HAP-1 (cell line): ENCODE measurements around the gene SLC6A20.

ENCODE experiments used
- DNase-seq, 2 experiments: peaks; one replicate each; pipeline ENCODE4 v3.0.0-alpha.2; 2016 to 2020; ENCODE audit warnings: low spot score in 2 of 2
- H3K27me3 ChIP-seq: fragments of 250-450 bp; sonication (Bioruptor Pico); 2 replicates; pipeline ENCODE4 v1.5.1; 2020; ENCODE audit warnings: low read depth, mild to moderate bottlenecking, moderate library complexity
- H3K36me3 ChIP-seq: fragments of 250-450 bp; sonication (Bioruptor Pico); replicated peaks from 2 replicates; pipeline ENCODE4 v1.5.1; 2020; ENCODE audit warnings: mild to moderate bottlenecking
- H3K4me1 ChIP-seq: fragments of 250-450 bp; sonication (Bioruptor Pico); 2 replicates; pipeline ENCODE4 v1.5.1; 2020; ENCODE audit warnings: mild to moderate bottlenecking
- H3K4me3 ChIP-seq: fragments of 250-450 bp; sonication (Bioruptor Pico); 2 replicates; pipeline ENCODE4 v1.5.1; 2020; ENCODE audit warnings: mild to moderate bottlenecking, moderate library complexity
- H3K9me3 ChIP-seq: fragments of 250-450 bp; sonication (Bioruptor Pico); 2 replicates; pipeline ENCODE4 v1.5.1; 2020; ENCODE audit warnings: mild to moderate bottlenecking, moderate library complexity
- in situ Hi-C: fragments of 300-500 bp; cut with MboI; formaldehyde crosslinking; loops from 3 replicates; pipeline ENCODE4 v1.14.3; 2020; ENCODE audit warnings: low sequenced_read_pairs, inconsistent platforms, mixed read lengths

SLC6A20 gene

DNA sequence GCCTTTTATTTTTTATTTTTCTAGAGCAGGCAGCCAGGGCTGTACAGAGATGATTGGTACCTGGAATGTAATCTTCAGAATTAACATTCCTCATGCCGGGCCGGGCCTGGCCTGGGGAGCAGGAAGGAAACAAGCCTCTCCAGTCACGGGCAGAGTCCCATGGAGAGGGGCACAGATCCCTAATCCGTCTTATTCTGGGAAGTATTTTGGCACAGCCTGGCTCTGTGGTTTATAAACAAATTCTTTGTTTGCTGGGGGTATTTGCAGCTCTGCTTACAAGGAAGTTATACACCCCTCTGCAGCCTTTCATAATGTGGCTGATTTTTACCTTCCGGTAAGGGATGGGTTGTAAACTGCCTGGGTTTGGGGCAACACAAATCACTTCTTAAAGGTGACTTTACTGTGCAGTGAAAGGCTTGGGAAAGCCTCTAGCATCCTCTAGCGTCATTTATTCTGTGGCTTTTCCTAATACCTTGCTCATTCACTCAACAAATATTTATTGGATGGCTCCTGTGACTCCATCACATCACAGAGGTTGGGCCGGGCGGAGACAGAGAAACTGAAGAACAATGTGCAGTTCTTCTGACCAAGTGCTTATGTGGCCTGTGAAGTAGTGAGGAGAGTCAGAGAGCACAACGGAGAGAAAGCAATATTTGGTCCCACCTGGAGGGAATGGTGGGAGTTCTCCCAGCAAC is 2.7 kb downstream of the SLC6A20 start:
- Histone ChIP-seq H3K36me3 (no peaks in the 10 kb centered on the region), H3K4me1 (no peaks in the 10 kb centered on the region), H3K9me3 (no peaks in the 10 kb centered on the region), H3K4me3 (no peak overlapping the region), H3K27me3 (peaks cover 9% of the 10 kb centered on the region)
- in situ Hi-C loops = no loop called here
- DNase-seq = no peak

DNA sequence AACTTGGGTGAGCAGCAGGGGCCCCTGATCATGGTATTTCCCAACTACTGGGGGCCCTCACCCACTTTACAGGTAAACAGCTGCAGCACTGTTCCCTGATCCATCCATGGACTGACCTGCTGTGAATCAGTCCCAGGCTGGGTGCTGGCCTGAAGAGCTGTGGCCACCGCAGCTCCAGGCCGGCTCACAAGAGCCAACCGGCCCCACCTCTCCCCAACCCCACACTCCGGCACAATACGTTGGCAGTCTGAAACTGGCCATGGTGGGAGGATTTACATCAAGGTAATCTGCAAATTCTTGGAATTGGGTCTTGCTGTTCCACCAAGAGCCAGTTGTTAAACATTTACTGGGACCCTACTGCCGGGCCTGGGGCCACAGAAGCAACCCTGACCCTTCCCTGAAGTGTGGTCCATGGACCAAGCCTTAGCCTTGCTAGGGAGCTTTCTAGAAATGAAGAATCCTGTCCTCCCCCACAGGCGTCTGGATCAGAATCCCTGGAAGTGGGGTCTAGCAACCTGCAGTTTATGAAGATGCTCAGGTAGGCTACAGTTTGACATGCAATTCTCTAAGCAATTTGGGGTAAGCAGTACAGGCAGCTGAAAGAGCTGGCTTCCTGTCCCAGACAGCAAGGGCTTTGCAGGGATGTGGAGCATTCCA is 3.7 kb downstream of the SLC6A20 start:
- H3K4me1 ChIP-seq = no peaks in the 10 kb centered on the region
- no peaks in the 10 kb centered on the region for H3K36me3 ChIP-seq
- no peak overlapping the region for H3K4me3 ChIP-seq
- H3K9me3 ChIP-seq = no peaks in the 10 kb centered on the region
- DNase-seq = no peak
- in situ Hi-C loops = no loop called here
- H3K27me3 ChIP-seq = peaks cover 9% of the 10 kb centered on the region

DNA sequence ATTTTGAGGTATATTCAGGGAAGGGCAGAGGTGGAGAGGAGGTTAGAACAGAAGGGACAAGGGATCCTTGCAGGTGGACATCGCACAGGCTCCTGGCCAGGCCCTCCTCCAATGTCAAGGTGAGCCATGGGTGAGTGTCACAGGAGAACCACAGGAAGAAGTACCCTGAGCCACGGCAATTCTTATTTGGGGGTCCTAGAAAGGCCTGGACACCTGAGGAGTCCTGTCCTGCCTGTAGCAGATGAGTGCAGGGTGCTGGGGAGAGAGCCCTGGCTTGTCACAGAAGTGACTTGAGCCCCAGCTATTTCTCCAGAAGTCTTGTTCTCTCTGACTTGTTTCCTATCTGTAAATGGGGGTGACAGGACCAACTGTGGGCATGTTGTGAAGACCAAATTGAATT is 4.3 kb downstream of the SLC6A20 start:
- no peaks in the 10 kb centered on the region for H3K4me1 ChIP-seq
- no peak overlapping the region for H3K4me3 ChIP-seq
- no peak for DNase-seq
- in situ Hi-C loops = no loop called here
- no peaks in the 10 kb centered on the region for H3K9me3 ChIP-seq
- peaks cover 7% of the 10 kb centered on the region for H3K27me3 ChIP-seq
- H3K36me3 ChIP-seq = no peaks in the 10 kb centered on the region

DNA sequence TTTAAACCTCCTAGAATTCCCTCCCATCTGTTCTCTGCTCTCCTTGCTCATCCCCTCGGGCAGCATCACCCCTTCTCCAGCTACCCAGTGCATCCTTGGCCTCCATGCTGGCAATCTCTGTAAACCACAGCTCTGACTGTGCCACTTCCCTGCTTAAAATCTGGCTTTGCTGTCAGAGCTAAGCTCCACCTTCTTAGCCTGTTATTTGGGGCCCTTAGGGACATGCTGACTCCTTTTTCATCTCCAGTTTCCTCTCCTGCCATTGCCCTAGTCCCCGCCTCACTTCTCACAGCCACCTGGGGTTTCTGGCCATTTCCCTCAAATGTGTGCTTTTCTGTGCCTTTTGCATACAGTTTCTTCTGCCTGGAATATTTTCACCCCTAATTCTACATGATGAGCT is 5.7 kb downstream of the SLC6A20 start:
- H3K27me3 ChIP-seq = peaks cover 7% of the 10 kb centered on the region
- H3K4me1 ChIP-seq = no peaks in the 10 kb centered on the region
- H3K9me3 ChIP-seq = no peaks in the 10 kb centered on the region
- H3K36me3 ChIP-seq = no peaks in the 10 kb centered on the region
- no peak for DNase-seq
- in situ Hi-C loops = no loop called here
- H3K4me3 ChIP-seq = no peak overlapping the region

DNA sequence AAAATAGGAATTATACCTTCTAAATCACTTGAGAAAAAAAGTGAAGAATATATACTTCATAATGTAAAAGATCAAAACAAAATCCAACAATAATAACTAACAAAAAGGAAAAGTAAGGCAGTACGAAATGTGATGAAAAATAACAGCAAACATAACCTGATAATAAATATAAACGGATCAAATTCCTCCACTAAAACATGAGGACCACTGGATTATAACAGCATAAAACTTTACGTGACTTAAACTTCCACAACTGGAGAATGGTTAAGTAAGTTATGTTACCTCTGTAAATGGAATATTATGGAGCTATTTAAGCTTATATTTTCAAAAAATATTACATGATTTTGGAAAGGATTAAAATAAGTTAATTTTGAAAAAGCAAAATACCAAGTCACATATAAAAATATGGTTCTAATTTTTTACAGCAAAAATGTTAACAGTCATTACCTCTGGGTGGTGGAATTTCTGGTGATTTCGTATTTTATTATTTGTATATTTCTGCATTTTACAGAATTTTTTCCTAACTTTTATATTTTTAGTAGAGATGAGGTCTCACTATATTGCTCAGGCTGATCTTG is 7.0 kb downstream of the SLC6A20 start:
- no peak for DNase-seq
- Histone ChIP-seq H3K9me3 (peaks cover 1% of the 10 kb centered on the region; the same call in 1 of the 2 replicates), H3K27me3 (no peaks in the 10 kb centered on the region), H3K4me1 (no peaks in the 10 kb centered on the region), H3K4me3 (no peak overlapping the region), H3K36me3 (no peaks in the 10 kb centered on the region)
- in situ Hi-C loops = no loop called here

DNA sequence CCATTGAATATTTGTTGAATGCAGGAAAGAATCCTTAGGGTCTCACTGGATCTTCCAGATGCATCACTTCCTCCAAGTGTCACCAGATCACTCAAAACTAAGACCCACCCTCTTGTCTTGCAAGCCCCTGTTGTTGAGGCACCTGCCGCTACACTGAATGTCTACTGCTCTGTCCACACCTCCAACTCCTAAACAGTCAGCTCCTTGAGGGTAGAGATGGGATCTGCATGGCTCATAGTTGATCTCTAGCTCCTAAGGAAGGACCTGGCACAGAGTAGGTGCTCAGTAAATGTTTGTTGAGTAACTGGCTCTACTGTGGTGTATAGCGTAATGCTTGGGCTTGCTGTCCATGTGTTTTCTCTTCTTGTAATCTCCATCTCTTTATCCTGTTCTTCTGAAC is 8.8 kb downstream of the SLC6A20 start:
- DNase-seq = no peak
- H3K27me3 ChIP-seq = no peaks in the 10 kb centered on the region; the same call in 1 of the 2 replicates
- peaks cover 3% of the 10 kb centered on the region; the same call in 1 of the 2 replicates for H3K9me3 ChIP-seq
- no peak overlapping the region for H3K4me3 ChIP-seq
- in situ Hi-C loops = no loop called here
- no peaks in the 10 kb centered on the region for H3K4me1 ChIP-seq
- H3K36me3 ChIP-seq = no peaks in the 10 kb centered on the region

DNA sequence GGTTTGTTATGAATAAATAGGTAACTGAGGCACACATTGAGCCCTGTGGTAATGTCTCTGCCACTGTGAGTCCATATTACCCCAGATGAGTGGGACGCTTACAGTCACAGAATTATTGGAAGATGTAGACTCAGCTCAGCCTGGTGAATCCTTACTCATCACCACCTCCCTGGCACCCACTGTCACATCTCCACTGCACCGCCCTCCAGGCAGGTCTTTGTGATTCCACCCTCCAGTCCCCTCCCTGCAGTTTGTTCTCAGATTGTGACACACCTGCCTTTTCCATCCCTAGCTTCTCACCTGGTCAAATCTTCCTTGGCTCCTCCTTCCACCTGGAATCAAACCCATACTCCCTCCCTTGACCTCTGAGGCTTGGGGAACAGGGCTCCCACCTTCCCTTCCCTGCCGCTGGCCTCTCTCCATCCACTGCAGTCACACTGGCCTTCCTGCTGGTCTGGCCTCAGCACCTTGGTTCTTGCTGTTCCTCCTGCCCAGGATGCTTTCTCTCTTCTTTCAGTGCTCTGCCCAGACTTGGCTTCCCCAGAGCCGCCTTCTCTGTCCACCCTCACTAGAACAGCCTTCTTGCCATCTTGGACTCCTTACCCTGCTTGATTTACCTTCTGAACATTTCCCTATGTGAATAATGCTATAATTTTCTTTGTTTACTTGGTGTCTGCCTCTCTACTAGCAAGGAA is 9.4 kb downstream of the SLC6A20 start:
- DNase-seq = no peak
- H3K4me3 ChIP-seq = no peak overlapping the region
- in situ Hi-C loops = no loop called here
- no peaks in the 10 kb centered on the region for H3K36me3 ChIP-seq
- H3K9me3 ChIP-seq = peaks cover 3% of the 10 kb centered on the region; the same call in 1 of the 2 replicates
- H3K4me1 ChIP-seq = no peaks in the 10 kb centered on the region
- no peaks in the 10 kb centered on the region; the same call in 1 of the 2 replicates for H3K27me3 ChIP-seq

DNA sequence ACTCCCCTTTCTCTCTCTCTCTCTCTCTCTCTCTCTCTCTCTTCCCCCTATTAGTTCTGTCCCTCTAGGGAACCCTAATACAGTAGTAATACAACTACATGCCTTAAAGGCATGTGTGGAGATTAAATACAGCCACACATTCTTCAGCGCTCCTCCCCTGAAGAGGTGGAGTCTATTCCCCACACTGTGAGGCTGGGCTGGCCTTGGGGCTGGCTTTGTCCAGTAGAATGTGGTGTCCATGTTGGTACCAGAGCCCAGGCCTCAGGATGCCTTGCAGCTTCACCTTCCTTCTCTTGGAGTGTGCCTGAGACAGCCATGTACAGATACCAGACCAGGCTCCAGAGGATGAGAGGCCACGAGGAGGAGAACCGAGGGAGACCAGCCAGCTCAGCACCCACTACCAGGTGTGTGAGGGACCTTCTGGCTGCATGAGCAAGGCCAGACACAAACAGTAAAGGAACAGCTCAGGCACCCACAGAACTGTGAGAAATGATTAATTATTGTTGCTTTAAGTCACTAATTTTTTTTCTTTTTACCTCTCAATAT is 10.7 kb downstream of the SLC6A20 start:
- no peak for DNase-seq
- in situ Hi-C loops = no loop called here
- H3K27me3 ChIP-seq = no peaks in the 10 kb centered on the region; the same call in 1 of the 2 replicates

DNA sequence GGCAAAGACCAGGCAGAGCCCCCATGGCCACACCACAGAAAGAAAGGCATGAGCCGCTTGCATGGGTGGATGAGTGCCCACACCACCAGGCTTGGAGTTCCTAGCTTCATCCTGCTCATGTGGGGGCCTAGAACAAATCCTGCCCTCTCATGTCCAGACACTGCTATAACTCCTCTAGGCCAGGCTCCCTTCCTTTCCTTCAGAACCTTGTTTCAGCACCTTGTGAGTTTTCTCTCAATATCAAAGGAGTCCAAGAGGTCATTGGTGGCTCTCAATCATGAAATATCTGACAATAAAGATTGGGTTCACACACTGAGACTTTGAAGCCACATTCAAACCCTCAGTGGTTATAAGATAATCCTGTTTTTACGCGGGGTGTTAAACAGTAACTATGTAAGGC is 12.7 kb downstream of the SLC6A20 start:
- no peak for DNase-seq
- in situ Hi-C loops = no loop called here
- H3K4me1 ChIP-seq = no peaks in the 10 kb centered on the region
- peaks cover 3% of the 10 kb centered on the region; the same call in 1 of the 2 replicates for H3K9me3 ChIP-seq
- no peaks in the 10 kb centered on the region; the same call in 1 of the 2 replicates for H3K27me3 ChIP-seq
- H3K4me3 ChIP-seq = no peak overlapping the region
- H3K36me3 ChIP-seq = no peaks in the 10 kb centered on the region

More for the DNA sequence above, 10.7 kb downstream of the SLC6A20 start:
- H3K36me3 ChIP-seq = no peaks in the 10 kb centered on the region
- no peak overlapping the region for H3K4me3 ChIP-seq
- peaks cover 3% of the 10 kb centered on the region; the same call in 1 of the 2 replicates for H3K9me3 ChIP-seq
- H3K4me1 ChIP-seq = no peaks in the 10 kb centered on the region

DNA sequence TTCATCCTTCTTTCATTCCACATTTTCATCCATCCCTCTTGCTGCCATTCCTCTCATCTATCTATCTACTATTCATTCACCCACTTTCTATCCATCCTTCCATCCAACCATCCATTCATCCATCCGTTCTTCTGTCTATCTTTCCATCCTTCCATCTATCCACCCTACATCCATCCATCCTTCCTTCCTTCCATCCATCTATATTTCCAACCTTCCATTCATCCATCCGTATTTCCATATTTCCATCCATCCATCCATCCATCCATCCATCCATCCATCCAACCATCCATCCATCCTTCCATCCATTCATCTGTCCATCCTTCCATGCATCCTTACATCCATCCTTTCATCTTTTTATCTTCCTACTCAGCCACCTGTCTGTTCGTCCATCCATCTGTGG is 14.0 kb downstream of the SLC6A20 start:
- H3K36me3 ChIP-seq = no peaks in the 10 kb centered on the region
- in situ Hi-C loops = no loop called here
- H3K27me3 ChIP-seq = no peaks in the 10 kb centered on the region; the same call in 1 of the 2 replicates
- no peak overlapping the region for H3K4me3 ChIP-seq
- no peak for DNase-seq
- no peaks in the 10 kb centered on the region for H3K4me1 ChIP-seq
- H3K9me3 ChIP-seq = peaks cover 3% of the 10 kb centered on the region; the same call in 1 of the 2 replicates

DNA sequence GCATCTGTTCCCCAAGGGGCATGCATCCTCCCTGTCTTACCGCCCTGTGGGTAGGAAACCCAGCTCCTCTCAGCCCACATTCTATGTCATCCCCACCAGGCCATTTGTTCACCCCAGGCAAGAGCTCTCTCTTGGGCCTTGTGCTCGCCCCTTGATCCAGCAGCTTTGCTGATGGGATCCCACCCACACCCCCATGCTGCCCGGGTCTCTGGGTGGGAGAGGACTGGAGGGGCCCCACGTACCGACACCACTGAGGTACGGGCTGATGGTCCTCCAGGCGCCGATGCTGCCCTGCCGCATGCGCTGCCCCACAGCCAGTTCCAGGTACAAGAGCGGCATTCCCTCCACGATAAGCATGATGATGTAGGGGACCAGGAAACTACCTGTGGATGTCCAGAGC is 14.5 kb downstream of the SLC6A20 start:
- no peaks in the 10 kb centered on the region; the same call in 1 of the 2 replicates for H3K27me3 ChIP-seq
- no peak overlapping the region for H3K4me3 ChIP-seq
- in situ Hi-C loops = no loop called here
- peaks cover 3% of the 10 kb centered on the region; the same call in 1 of the 2 replicates for H3K9me3 ChIP-seq
- DNase-seq = no peak
- no peaks in the 10 kb centered on the region for H3K36me3 ChIP-seq
- H3K4me1 ChIP-seq = no peaks in the 10 kb centered on the region

DNA sequence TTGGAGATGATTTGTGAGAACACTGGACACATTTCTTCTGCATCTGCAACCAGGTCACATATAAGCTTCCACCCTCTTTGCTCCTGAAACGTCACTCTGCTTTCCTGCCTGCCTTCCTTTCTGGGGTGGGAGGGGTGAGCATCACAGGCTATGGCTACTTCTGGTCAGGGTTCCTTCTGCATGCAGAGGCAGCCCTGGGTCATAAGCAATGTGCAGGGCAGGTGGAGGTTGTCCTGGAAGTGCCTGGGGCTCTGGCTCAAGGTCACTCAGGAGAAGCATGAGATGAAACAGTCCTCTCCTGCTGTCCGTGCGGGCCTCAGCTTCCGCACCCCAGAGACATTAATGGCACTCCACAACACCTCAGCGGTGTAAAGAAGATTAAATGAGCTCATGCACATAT is 15.1 kb downstream of the SLC6A20 start:
- no peaks in the 10 kb centered on the region for H3K36me3 ChIP-seq
- H3K4me1 ChIP-seq = no peaks in the 10 kb centered on the region
- H3K4me3 ChIP-seq = no peak overlapping the region
- in situ Hi-C loops = no loop called here
- DNase-seq = no peak
- no peaks in the 10 kb centered on the region; the same call in none of the 2 replicates for H3K27me3 ChIP-seq
- peaks cover 3% of the 10 kb centered on the region; the same call in 1 of the 2 replicates for H3K9me3 ChIP-seq
